ENCODE results near the gene EIF5A. TPM values are rescaled to one million over a fixed set of nuclear protein-coding genes. Genes with fewer than 3 reads are reported as not detected.

EIF5A gene
- total and polyA plus RNA-seq, 7 experiments from 2014 or later = 158 to 666 (median 453) TPM

DNA sequence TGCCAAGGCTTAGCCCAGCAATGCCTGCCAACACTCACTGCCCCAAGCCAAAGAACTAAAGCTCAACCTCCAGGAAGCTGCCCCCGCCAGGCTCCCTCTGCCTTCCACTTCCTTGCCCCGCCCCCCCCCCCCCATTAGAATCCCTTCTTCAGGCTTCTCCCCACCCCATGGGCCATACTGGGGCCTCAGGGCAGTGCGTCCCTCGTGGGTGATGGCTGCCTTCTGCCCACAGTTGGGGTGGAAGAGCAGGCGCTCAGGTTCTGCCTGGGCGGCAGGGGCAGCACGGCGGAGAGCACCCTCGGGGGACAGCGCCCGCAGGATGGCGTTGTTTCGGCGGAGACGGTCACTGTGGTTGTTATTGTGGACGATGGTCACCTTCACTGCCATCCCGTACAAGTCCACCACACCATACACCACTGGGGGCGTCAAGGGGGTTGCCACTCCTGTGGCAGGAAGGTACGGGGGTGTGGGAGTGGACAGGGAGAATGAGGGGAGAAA is 17.7 kb downstream of the EIF5A start:
- Mint-ChIP-seq H3K36me3 (peaks cover 0 to 22% (median 3%) of the 10 kb centered on the region in 5 donors), H3K27me3 (no peaks in the 10 kb centered on the region), H3K4me1 (peaks cover 10 to 43% (median 23%) of the 10 kb centered on the region in 7 donors), H3K27ac (peak overlapping the region in 1 of 9 donors; percentile 42), H3K9me3 (peaks cover 0 to 6% (median 0%) of the 10 kb centered on the region in 11 donors), H3K4me3 (peak overlapping the region in 1 of 10 donors; percentile 41)
- intact Hi-C loops (cut with micrococcal nuclease) = loop anchor here in 1 of 2 donors (5.0 kb wide), 1 partner anchor 362 kb away; the partner anchor contains the start of genes TP53 and WRAP53
- peaks cover 0 to 7% of the 10 kb centered on the region in 2 donors for H3K4me1 ChIP-seq (ENCODE audit: control insufficient read depth in 2 of 2, insufficient read depth in 2 of 2, low read length in 2 of 2)
- no peak for ATAC-seq
- ChIA-PET CTCF (interaction anchor here (0.6 to 2.3 kb wide), 9 partner anchors 9 to 44 kb away, joined by 3 to 22 read pairs (median 5); partner anchors contain the start of genes ACAP1, GPS2 and SLC2A4), POLR2A (interaction anchor here (1.2 to 22.8 kb wide), 3 partner anchors 11 to 25 kb away, joined by 6 to 336 read pairs (median 8); partner anchors contain the start of genes ACAP1, EIF5A and GPS2)
- H3K27me3 ChIP-seq (ENCODE audit: control insufficient read depth in 2 of 2, insufficient read depth in 2 of 2, low read length in 2 of 2) = no peaks in the 10 kb centered on the region
- no peaks in the 10 kb centered on the region for H3K9me3 ChIP-seq (ENCODE audit: control insufficient read depth in 2 of 3, low read length in 3 of 3)
- H3K36me3 ChIP-seq (ENCODE audit: control insufficient read depth in 2 of 3, insufficient read depth in 3 of 3, low read length in 3 of 3) = peaks cover 7 to 74% (median 21%) of the 10 kb centered on the region in 3 experiments
- no peak for DNase-seq
- H3K4me3 ChIP-seq (ENCODE audit: low read length) = no peak overlapping the region
- no peak overlapping the region for H3K27ac ChIP-seq (ENCODE audit: low read depth, low read length)

DNA sequence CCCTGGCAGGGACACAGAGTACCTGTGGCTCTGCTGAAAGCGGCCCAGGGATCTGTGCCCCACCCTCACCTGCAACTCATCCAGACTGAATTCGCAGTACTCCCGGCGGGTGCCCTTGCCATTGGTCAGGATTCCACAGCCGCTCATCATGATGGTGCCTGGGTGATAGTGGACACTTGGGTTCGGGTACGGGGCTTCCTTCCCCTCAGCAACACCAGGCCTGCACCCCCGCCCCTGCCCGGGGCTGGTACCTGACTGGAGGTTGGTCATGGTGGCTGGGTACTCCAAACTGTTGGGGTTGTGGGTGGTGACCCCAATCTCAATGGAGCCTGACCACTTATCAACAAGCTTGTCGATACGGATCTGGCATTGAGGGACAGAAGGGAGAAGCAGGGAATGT is 18.8 kb downstream of the EIF5A start:
- ATAC-seq (no peak), DNase-seq (no peak)
- ChIA-PET POLR2A (interaction anchor here (1.6 to 22.8 kb wide), 3 partner anchors 10 to 13 kb away, joined by 8 to 336 read pairs (median 9); partner anchors contain the start of genes ACAP1, EIF5A and GPS2), CTCF (interaction anchor here (1.1 to 2.6 kb wide), 5 partner anchors 10 to 22 kb away, joined by 3 to 16 read pairs (median 5); partner anchors contain the start of genes ACAP1 and GPS2)
- H3K36me3 ChIP-seq (ENCODE audit: control insufficient read depth in 2 of 3, insufficient read depth in 3 of 3, low read length in 3 of 3) = peaks cover 7 to 63% (median 16%) of the 10 kb centered on the region in 3 experiments
- no peaks in the 10 kb centered on the region for H3K27me3 Mint-ChIP-seq
- peaks cover 10 to 18% of the 10 kb centered on the region in 2 donors for H3K4me1 ChIP-seq (ENCODE audit: control insufficient read depth in 2 of 2, insufficient read depth in 2 of 2, low read length in 2 of 2)
- H3K27me3 ChIP-seq (ENCODE audit: control insufficient read depth in 2 of 2, insufficient read depth in 2 of 2, low read length in 2 of 2) = no peaks in the 10 kb centered on the region
- no peak overlapping the region for H3K4me3 Mint-ChIP-seq
- H3K27ac ChIP-seq (ENCODE audit: low read depth, low read length) = no peak overlapping the region
- H3K9me3 Mint-ChIP-seq = peaks cover 0 to 6% (median 0%) of the 10 kb centered on the region in 11 donors
- peaks cover 10 to 51% (median 28%) of the 10 kb centered on the region in 7 donors for H3K4me1 Mint-ChIP-seq
- no peak overlapping the region for H3K4me3 ChIP-seq (ENCODE audit: low read length)
- peaks cover 0 to 18% (median 3%) of the 10 kb centered on the region in 5 donors for H3K36me3 Mint-ChIP-seq
- H3K27ac Mint-ChIP-seq = peak overlapping the region in 1 of 9 donors; percentile 65
- H3K9me3 ChIP-seq (ENCODE audit: control insufficient read depth in 2 of 3, low read length in 3 of 3) = no peaks in the 10 kb centered on the region
- intact Hi-C loops (cut with micrococcal nuclease) = loop anchor here in 1 of 2 donors (5.0 kb wide), 1 partner anchor 361 kb away; the partner anchor contains the start of genes TP53 and WRAP53

DNA sequence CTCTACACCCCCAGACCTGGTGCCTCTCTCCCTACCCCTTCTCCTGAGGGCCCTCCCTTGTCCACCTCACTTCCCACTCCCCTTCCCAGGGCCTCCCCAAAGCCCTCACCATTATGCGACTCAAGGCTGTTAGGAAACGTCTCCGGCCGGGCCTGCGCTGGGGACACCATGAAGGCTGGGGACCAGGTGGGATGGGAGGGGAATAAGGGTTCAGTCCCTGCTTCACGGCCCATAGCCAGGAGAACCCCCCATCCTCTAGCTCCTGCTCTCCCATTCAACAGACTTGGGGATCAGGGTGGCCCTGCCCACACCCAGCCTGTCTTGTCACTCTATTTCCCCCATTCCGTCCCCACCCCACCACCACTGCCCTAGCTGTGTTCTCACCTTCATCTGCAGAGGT is 19.6 kb downstream of the EIF5A start:
- Mint-ChIP-seq H3K4me3 (no peak overlapping the region), H3K27me3 (no peaks in the 10 kb centered on the region), H3K27ac (peak overlapping the region in 1 of 9 donors; percentile 34), H3K9me3 (peaks cover 0 to 6% (median 0%) of the 10 kb centered on the region in 11 donors), H3K4me1 (peaks cover 10 to 52% (median 29%) of the 10 kb centered on the region in 7 donors), H3K36me3 (peaks cover 0 to 12% (median 3%) of the 10 kb centered on the region in 5 donors)
- CTCF ChIA-PET = interaction anchor here (1.1 to 2.6 kb wide), 4 partner anchors 9 to 21 kb away, joined by 3 to 16 read pairs (median 5); partner anchors contain the start of gene ACAP1
- no peak for ATAC-seq
- Histone ChIP-seq H3K27ac (ENCODE audit: low read depth, low read length) (no peak overlapping the region), H3K4me3 (ENCODE audit: low read length) (no peak overlapping the region), H3K9me3 (ENCODE audit: control insufficient read depth in 2 of 3, low read length in 3 of 3) (no peaks in the 10 kb centered on the region), H3K27me3 (ENCODE audit: control insufficient read depth in 2 of 2, insufficient read depth in 2 of 2, low read length in 2 of 2) (no peaks in the 10 kb centered on the region), H3K36me3 (ENCODE audit: control insufficient read depth in 2 of 3, insufficient read depth in 3 of 3, low read length in 3 of 3) (peaks cover 7 to 54% (median 13%) of the 10 kb centered on the region in 3 experiments), H3K4me1 (ENCODE audit: control insufficient read depth in 2 of 2, insufficient read depth in 2 of 2, low read length in 2 of 2) (peaks cover 11 to 22% of the 10 kb centered on the region in 2 donors)
- POLR2A ChIA-PET = interaction anchor here (0.9 to 22.8 kb wide), 3 partner anchors 10 to 17 kb away, joined by 4 to 336 read pairs (median 9); partner anchors contain the start of genes ACAP1, EIF5A and GPS2
- intact Hi-C loops (cut with micrococcal nuclease) = loop anchor here in 1 of 2 donors (5.0 kb wide), 1 partner anchor 360 kb away; the partner anchor contains the start of genes TP53 and WRAP53
- DNase-seq = no peak

- ChIA-PET CTCF (interaction anchor here (1.1 to 2.6 kb wide), 3 partner anchors 9 to 21 kb away, joined by 3 to 16 read pairs (median 5); partner anchors contain the start of gene ACAP1), POLR2A (interaction anchor here (1.6 to 22.8 kb wide), 2 partner anchors 9 to 14 kb away, joined by 9 to 336 read pairs; partner anchors contain the start of genes ACAP1, EIF5A and GPS2)
- H3K4me1 ChIP-seq (ENCODE audit: control insufficient read depth in 2 of 2, insufficient read depth in 2 of 2, low read length in 2 of 2) = peaks cover 15 to 26% of the 10 kb centered on the region in 2 donors
- Mint-ChIP-seq H3K27me3 (no peaks in the 10 kb centered on the region), H3K36me3 (peaks cover 0 to 11% (median 3%) of the 10 kb centered on the region in 5 donors), H3K27ac (peak overlapping the region in 2 of 9 donors; percentile 43 to 93), H3K4me1 (peaks cover 14 to 56% (median 33%) of the 10 kb centered on the region in 7 donors), H3K4me3 (peak overlapping the region in 4 of 10 donors; percentile 17 to 74 (median 35)), H3K9me3 (peaks cover 0 to 6% (median 0%) of the 10 kb centered on the region in 11 donors)
- ATAC-seq (no peak), DNase-seq (no peak)
- H3K36me3 ChIP-seq (ENCODE audit: control insufficient read depth in 2 of 3, insufficient read depth in 3 of 3, low read length in 3 of 3) = peaks cover 6 to 50% (median 12%) of the 10 kb centered on the region in 3 experiments
- H3K9me3 ChIP-seq (ENCODE audit: control insufficient read depth in 2 of 3, low read length in 3 of 3) = no peaks in the 10 kb centered on the region
- H3K4me3 ChIP-seq (ENCODE audit: low read length) = no peak overlapping the region
- intact Hi-C loops (cut with micrococcal nuclease) = loop anchor here in 1 of 2 donors (5.0 kb wide), 1 partner anchor 360 kb away; the partner anchor contains the start of genes TP53 and WRAP53
- no peaks in the 10 kb centered on the region for H3K27me3 ChIP-seq (ENCODE audit: control insufficient read depth in 2 of 2, insufficient read depth in 2 of 2, low read length in 2 of 2)
- H3K27ac ChIP-seq (ENCODE audit: low read depth, low read length) = peak overlapping the region; percentile 88
Observed at GRCh38 chr17:7327501-7327900, 20.1 kb downstream of the EIF5A start.

GRCh38 chr17:7328009-7328408 is 20.6 kb downstream of the EIF5A start:
- H3K36me3 Mint-ChIP-seq = peaks cover 0 to 7% (median 3%) of the 10 kb centered on the region in 5 donors
- peaks cover 18 to 61% (median 38%) of the 10 kb centered on the region in 7 donors for H3K4me1 Mint-ChIP-seq
- Histone ChIP-seq H3K27ac (ENCODE audit: low read depth, low read length) (peak overlapping the region; percentile 88), H3K4me1 (ENCODE audit: control insufficient read depth in 2 of 2, insufficient read depth in 2 of 2, low read length in 2 of 2) (peaks cover 15 to 27% of the 10 kb centered on the region in 2 donors), H3K9me3 (ENCODE audit: control insufficient read depth in 2 of 3, low read length in 3 of 3) (no peaks in the 10 kb centered on the region), H3K36me3 (ENCODE audit: control insufficient read depth in 2 of 3, insufficient read depth in 3 of 3, low read length in 3 of 3) (peaks cover 1 to 45% (median 7%) of the 10 kb centered on the region in 3 experiments), H3K27me3 (ENCODE audit: control insufficient read depth in 2 of 2, insufficient read depth in 2 of 2, low read length in 2 of 2) (no peaks in the 10 kb centered on the region), H3K4me3 (ENCODE audit: low read length) (no peak overlapping the region)
- H3K4me3 Mint-ChIP-seq = peak overlapping the region; percentile 67 to 100 (median 90)
- peak overlapping the region; percentile 78 to 99 (median 95) for H3K27ac Mint-ChIP-seq
- H3K27me3 Mint-ChIP-seq = no peaks in the 10 kb centered on the region
- no peak for ATAC-seq
- intact Hi-C loops (cut with micrococcal nuclease) = loop anchor here (2.0 to 5.0 kb wide), 2 partner anchors 23 to 359 kb away; partner anchors contain the start of genes TP53 (in 1 of the 2) and WRAP53 (in 1 of the 2)
- POLR2A ChIA-PET = interaction anchor here (1.6 to 22.8 kb wide), 4 partner anchors 9 to 23 kb away, joined by 9 to 336 read pairs (median 13); partner anchors contain the start of genes ACAP1, EIF5A and GPS2
- CTCF ChIA-PET = interaction anchor here (1.9 to 2.8 kb wide), 4 partner anchors 8 to 108 kb away, joined by 5 to 16 read pairs (median 11); partner anchors contain the start of genes ACAP1 and TMEM95
- DNase-seq = no peak
- H3K9me3 Mint-ChIP-seq = peaks cover 0 to 6% (median 0%) of the 10 kb centered on the region in 11 donors

Measured in naive thymus-derived CD4-positive, alpha-beta T cell (primary cell).